Uterus (tissue), 4 donors: ENCODE measurements around the gene BCAS3. TPM values are rescaled to one million over a fixed set of nuclear protein-coding genes. Genes with fewer than 3 reads are reported as not detected.

ENCODE experiments used
- DNase-seq, 2 donors: peaks; one replicate each; pipeline ENCODE4 v3.0.0-alpha.2; 2019 to 2020
- H3K27ac ChIP-seq, 2 donors: fragments of 200-600 bp; sonication (generic); 1 replicate in 1 of 2; 2 replicates in 1 of 2; pipeline ENCODE4 v1.5.1; 2016 to 2018
- H3K27me3 ChIP-seq, 2 donors: fragments of 200-600 bp; sonication (generic); one replicate each; pipeline ENCODE4 v1.5.1; 2018 to 2019; ENCODE audit warnings: control low read depth in 1 of 2
- H3K36me3 ChIP-seq, 2 donors: fragments of 200-600 bp; sonication (generic); one replicate each; pipeline ENCODE4 v1.5.1; 2019; ENCODE audit warnings: control low read depth in 1 of 2
- H3K4me1 ChIP-seq, 2 donors: fragments of 200-600 bp; sonication (generic); one replicate each; pipeline ENCODE4 v1.5.1; 2018 to 2019; ENCODE audit warnings: control low read depth in 1 of 2
- H3K4me3 ChIP-seq, 2 donors: fragments of 200-600 bp; sonication (generic); 1 replicate in 1 of 2; 2 replicates in 1 of 2; pipeline ENCODE4 v1.5.1; 2018 to 2019; ENCODE audit warnings: mild to moderate bottlenecking in 1 of 2
- H3K9me3 ChIP-seq, 2 donors: fragments of 200-600 bp; sonication (generic); one replicate each; pipeline ENCODE4 v1.5.1; 2019; ENCODE audit warnings: control low read depth in 1 of 2
- POLR2A ChIP-seq, 2 donors: fragments of 450-650 bp; IDR thresholded peaks; one replicate each; pipeline ENCODE4 v1.6.1; 2016; ENCODE audit warnings: antibody characterized with exemption in 2 of 2, mild to moderate bottlenecking in 1 of 2, moderate library complexity in 1 of 2
- intact Hi-C: fragments of 100-400 bp; cut with DNase I; formaldehyde crosslinking; loops from one replicate; pipeline ENCODE4 v1.15.1; 2023; ENCODE audit warnings: low total_unique reads
- total RNA-seq, 4 donors: library from RNA; depleted of rRNA in 3 of 4; stranded (reverse); fragments of >200 nt in 3 of 4; gene quantifications; one replicate each; pipeline versions ENCODE4 v1.1.0 to v1.2.4, GENCODE V29; 2014 to 2023
- TF ChIP-seq, protein P1 (sequence below), 4 experiments: fragments of 200-600 bp in 2 of 4; fragments of 450-650 bp in 2 of 4; sonication (generic) in 2 of 4; IDR thresholded peaks; one replicate each; pipeline ENCODE4 v1.5.1; 2016 to 2019; ENCODE audit warnings: antibody characterized with exemption in 4 of 4, mild to moderate bottlenecking in 2 of 4, moderate library complexity in 1 of 4
- donor health status: DM: yes; HTN: yes; CAD: no.

The BCAS3 gene
- total RNA-seq, 4 donors from 2014 or later: 42.6 to 147 (median 83.7) TPM

GRCh38 chr17:61054436-61054835 is 376.8 kb downstream of the BCAS3 start:
- TF ChIP-seq, protein P1, sequence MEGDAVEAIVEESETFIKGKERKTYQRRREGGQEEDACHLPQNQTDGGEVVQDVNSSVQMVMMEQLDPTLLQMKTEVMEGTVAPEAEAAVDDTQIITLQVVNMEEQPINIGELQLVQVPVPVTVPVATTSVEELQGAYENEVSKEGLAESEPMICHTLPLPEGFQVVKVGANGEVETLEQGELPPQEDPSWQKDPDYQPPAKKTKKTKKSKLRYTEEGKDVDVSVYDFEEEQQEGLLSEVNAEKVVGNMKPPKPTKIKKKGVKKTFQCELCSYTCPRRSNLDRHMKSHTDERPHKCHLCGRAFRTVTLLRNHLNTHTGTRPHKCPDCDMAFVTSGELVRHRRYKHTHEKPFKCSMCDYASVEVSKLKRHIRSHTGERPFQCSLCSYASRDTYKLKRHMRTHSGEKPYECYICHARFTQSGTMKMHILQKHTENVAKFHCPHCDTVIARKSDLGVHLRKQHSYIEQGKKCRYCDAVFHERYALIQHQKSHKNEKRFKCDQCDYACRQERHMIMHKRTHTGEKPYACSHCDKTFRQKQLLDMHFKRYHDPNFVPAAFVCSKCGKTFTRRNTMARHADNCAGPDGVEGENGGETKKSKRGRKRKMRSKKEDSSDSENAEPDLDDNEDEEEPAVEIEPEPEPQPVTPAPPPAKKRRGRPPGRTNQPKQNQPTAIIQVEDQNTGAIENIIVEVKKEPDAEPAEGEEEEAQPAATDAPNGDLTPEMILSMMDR (IDR thresholded peaks at IDR 0.05): no peak
- TF ChIP-seq POLR2A (IDR thresholded peaks at IDR 0.05): no peak
- Histone ChIP-seq H3K27ac (no peak overlapping the region), H3K36me3 (no peaks in the 10 kb centered on the region), H3K9me3 (no peaks in the 10 kb centered on the region), H3K4me3 (no peak overlapping the region), H3K27me3 (no peaks in the 10 kb centered on the region), H3K4me1 (no peaks in the 10 kb centered on the region)
- intact Hi-C loops: no loop called here
- no peak for DNase-seq

GRCh38 chr17:61057257-61057656 is 379.6 kb downstream of the BCAS3 start:
- intact Hi-C loops: no loop called here
- Histone ChIP-seq H3K27me3 (no peaks in the 10 kb centered on the region), H3K9me3 (no peaks in the 10 kb centered on the region), H3K27ac (no peak overlapping the region), H3K36me3 (no peaks in the 10 kb centered on the region), H3K4me3 (no peak overlapping the region), H3K4me1 (no peaks in the 10 kb centered on the region)
- TF ChIP-seq, protein P1 (IDR thresholded peaks at IDR 0.05): no peak
- no peak for TF ChIP-seq POLR2A (IDR thresholded peaks at IDR 0.05)
- no peak for DNase-seq

DNA sequence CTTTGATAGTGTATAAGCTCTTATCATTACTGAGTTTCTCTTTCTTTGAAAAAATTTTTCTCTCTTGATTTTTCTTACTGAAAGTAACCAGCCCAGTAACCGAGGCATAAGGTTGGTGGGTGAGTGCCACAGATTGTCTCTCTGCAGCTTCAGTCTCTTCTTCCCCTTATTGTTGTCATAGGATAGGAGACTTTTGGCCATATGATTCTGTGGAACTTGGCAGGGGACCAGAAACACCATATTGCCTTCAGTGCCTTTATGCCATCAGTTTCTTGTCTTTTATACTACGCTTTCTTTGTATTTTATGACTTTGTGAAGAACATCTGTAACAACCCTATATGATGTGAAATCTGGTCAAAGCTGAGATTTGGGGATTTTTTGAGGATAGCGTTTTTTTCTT is 380.4 kb downstream of the BCAS3 start:
- H3K9me3 ChIP-seq: no peaks in the 10 kb centered on the region
- TF ChIP-seq, protein P1 (IDR thresholded peaks at IDR 0.05): no peak
- TF ChIP-seq POLR2A (IDR thresholded peaks at IDR 0.05): no peak
- no peaks in the 10 kb centered on the region for H3K27me3 ChIP-seq
- intact Hi-C loops: no loop called here
- no peaks in the 10 kb centered on the region for H3K4me1 ChIP-seq
- no peak overlapping the region for H3K4me3 ChIP-seq
- no peaks in the 10 kb centered on the region for H3K36me3 ChIP-seq
- no peak for DNase-seq
- no peak overlapping the region for H3K27ac ChIP-seq

- Histone ChIP-seq H3K4me3 (no peak overlapping the region), H3K9me3 (no peaks in the 10 kb centered on the region), H3K27ac (no peak overlapping the region), H3K27me3 (no peaks in the 10 kb centered on the region), H3K4me1 (peaks cover 0 to 6% of the 10 kb centered on the region in 2 donors), H3K36me3 (no peaks in the 10 kb centered on the region)
- DNase-seq: no peak
- TF ChIP-seq, protein P1 (IDR thresholded peaks at IDR 0.05): no peak
- TF ChIP-seq POLR2A (IDR thresholded peaks at IDR 0.05): no peak
- intact Hi-C loops: no loop called here
Observed at GRCh38 chr17:61063528-61063927, 385.9 kb downstream of the BCAS3 start.

DNA sequence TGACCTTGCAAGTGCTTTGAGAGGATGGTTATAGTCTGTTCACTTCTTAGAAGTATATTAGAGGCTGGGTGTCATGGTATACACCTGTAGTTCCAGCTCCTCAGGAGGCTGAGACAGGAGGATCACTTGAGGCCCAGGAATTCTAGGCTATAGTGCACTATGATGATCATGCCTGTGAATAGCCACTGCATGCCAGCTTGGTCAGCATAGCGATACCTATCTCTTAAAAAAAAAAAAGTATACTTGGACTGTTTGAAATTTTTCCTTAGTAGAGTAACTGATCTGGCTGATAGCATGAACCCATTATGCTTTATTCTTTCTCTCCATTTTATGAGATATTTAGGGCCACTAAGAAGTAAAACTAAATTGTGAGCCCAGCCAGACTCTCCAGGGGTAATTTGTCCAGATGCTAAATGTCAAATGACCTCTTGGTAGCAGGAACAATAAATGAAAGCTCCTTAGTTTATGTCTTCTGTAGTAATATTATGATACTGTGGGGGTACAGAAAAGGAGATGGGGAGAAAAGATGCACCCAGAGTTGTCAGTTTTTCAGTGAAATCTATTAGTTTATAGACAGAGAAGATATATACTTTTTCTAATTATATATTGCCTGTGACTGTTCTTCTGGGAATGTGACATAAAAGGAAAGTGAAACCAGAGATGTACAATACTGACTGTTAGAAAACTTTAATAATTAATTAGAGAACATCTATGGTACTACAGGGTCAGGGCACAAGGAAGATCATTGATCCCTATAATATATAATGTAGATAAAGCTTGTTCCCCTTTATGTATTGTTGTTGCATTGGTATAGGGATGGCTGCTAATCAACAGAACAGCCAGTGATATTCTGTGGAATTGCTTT is 386.7 kb downstream of the BCAS3 start:
- intact Hi-C loops: no loop called here
- H3K4me3 ChIP-seq: no peak overlapping the region

More for the DNA sequence above, 386.7 kb downstream of the BCAS3 start:
- H3K27ac ChIP-seq: no peak overlapping the region
- no peaks in the 10 kb centered on the region for H3K27me3 ChIP-seq
- H3K9me3 ChIP-seq: no peaks in the 10 kb centered on the region
- DNase-seq: no peak
- TF ChIP-seq POLR2A (IDR thresholded peaks at IDR 0.05): no peak
- TF ChIP-seq, protein P1 (IDR thresholded peaks at IDR 0.05): no peak
- no peaks in the 10 kb centered on the region for H3K36me3 ChIP-seq
- H3K4me1 ChIP-seq: peaks cover 0 to 6% of the 10 kb centered on the region in 2 donors
